CD14-positive monocyte (primary cell): ENCODE results near the gene INPP5J. TPM values are rescaled to one million over a fixed set of nuclear protein-coding genes. Genes with fewer than 3 reads are reported as not detected.

Source experiments
- DNase-seq, 3 donors: peaks; one replicate each; pipeline ENCODE4 v3.0.0-alpha.2; 2011 to 2022
- H2AFZ ChIP-seq: 2 replicates; pipeline ENCODE4 v1.6.0; 2012; ENCODE audit warnings: mild to moderate bottlenecking, low read depth, low read length, inconsistent platforms; ENCODE audit not compliant: insufficient read depth, poor library complexity, severe bottlenecking
- H3K27ac ChIP-seq, 2 donors: 1 replicate in 1 of 2; 2 replicates in 1 of 2; pipeline ENCODE4 v1.5.1; 2012 to 2013; ENCODE audit warnings: low read length in 2 of 2, control low read depth in 1 of 2, inconsistent platforms in 1 of 2, low read depth in 1 of 2, mild to moderate bottlenecking in 1 of 2
- H3K27me3 ChIP-seq, 2 donors: one replicate each; pipeline versions ENCODE4 v1.6.0 to v1.6.1; 2011 to 2013; ENCODE audit warnings: low read length in 2 of 2; ENCODE audit not compliant: control insufficient read depth in 2 of 2, insufficient read depth in 2 of 2
- H3K36me3 ChIP-seq, 2 donors: replicated peaks in 1 of 2; 1 replicate in 1 of 2; 2 replicates in 1 of 2; pipeline versions ENCODE4 v1.5.1 to v1.6.1; 2012 to 2013; ENCODE audit warnings: low read length in 2 of 2, control low read depth in 1 of 2, inconsistent platforms in 1 of 2, mild to moderate bottlenecking in 1 of 2; ENCODE audit not compliant: insufficient read depth in 2 of 2, control insufficient read depth in 1 of 2
- H3K4me1 ChIP-seq, 2 donors: 1 replicate in 1 of 2; 2 replicates in 1 of 2; pipeline versions ENCODE4 v1.5.1 to v1.6.1; 2012 to 2013; ENCODE audit warnings: low read length in 2 of 2, control low read depth in 1 of 2, inconsistent platforms in 1 of 2, mild to moderate bottlenecking in 1 of 2, moderate library complexity in 1 of 2; ENCODE audit not compliant: insufficient read depth in 2 of 2, control insufficient read depth in 1 of 2
- H3K4me2 ChIP-seq: replicated peaks from 2 replicates; pipeline ENCODE3; 2012; ENCODE audit warnings: low read length, moderate library complexity, mild to moderate bottlenecking; ENCODE audit not compliant: poor library complexity, severe bottlenecking; ENCODE audit errors: extremely low read depth
- H3K4me3 ChIP-seq, 3 experiments: fragments of 200-600 bp in 1 of 3; sonication (generic) in 1 of 3; replicated peaks in 1 of 3; 1 replicate in 2 of 3; 2 replicates in 1 of 3; pipeline ENCODE4 v1.5.1; 2011 to 2013; ENCODE audit warnings: low read length in 3 of 3, mild to moderate bottlenecking in 3 of 3, control low read depth in 2 of 3, low read depth in 2 of 3, inconsistent platforms in 1 of 3, moderate library complexity in 1 of 3
- H3K79me2 ChIP-seq: 2 replicates; pipeline ENCODE4 v1.6.0; 2012; ENCODE audit warnings: mild to moderate bottlenecking, control low read depth, inconsistent platforms, low read length, moderate library complexity; ENCODE audit not compliant: insufficient read depth
- H3K9ac ChIP-seq: 2 replicates; pipeline ENCODE4 v1.6.0; 2017; ENCODE audit warnings: low read length, mild to moderate bottlenecking; ENCODE audit not compliant: insufficient read depth, poor library complexity, severe bottlenecking
- H3K9me3 ChIP-seq, 2 donors: replicated peaks in 1 of 2; 1 replicate in 1 of 2; 2 replicates in 1 of 2; pipeline versions ENCODE4 v1.5.1 to v1.6.1; 2012 to 2013; ENCODE audit warnings: low read length in 2 of 2, control low read depth in 1 of 2; ENCODE audit not compliant: control insufficient read depth in 1 of 2, insufficient read depth in 1 of 2
- H4K20me1 ChIP-seq: 2 replicates; pipeline ENCODE4 v1.6.0; 2012; ENCODE audit warnings: mild to moderate bottlenecking, low read length, control low read depth, moderate library complexity; ENCODE audit not compliant: insufficient read depth
- H3K27ac Mint-ChIP-seq, 7 donors: one replicate each; pipeline ENCODE4 v1.8.0; 2020; ENCODE audit warnings: mild to moderate bottlenecking in 7 of 7, mixed read lengths in 7 of 7, moderate library complexity in 6 of 7, inconsistent platforms in 2 of 7
- H3K27me3 Mint-ChIP-seq, 3 donors: one replicate each; pipeline ENCODE4 v1.8.0; 2021 to 2022; ENCODE audit warnings: low read depth in 3 of 3, mild to moderate bottlenecking in 3 of 3, mixed read lengths in 3 of 3, moderate library complexity in 3 of 3, inconsistent platforms in 1 of 3
- H3K36me3 Mint-ChIP-seq, 2 donors: one replicate each; pipeline ENCODE4 v1.8.0; 2020; ENCODE audit warnings: mixed read lengths in 2 of 2, inconsistent platforms in 1 of 2, mild to moderate bottlenecking in 1 of 2
- H3K4me1 Mint-ChIP-seq: one replicate; pipeline ENCODE4 v1.8.0; 2020; ENCODE audit warnings: mild to moderate bottlenecking, mixed read lengths
- H3K4me3 Mint-ChIP-seq, 2 donors: one replicate each; pipeline ENCODE4 v1.8.0; 2020; ENCODE audit warnings: mild to moderate bottlenecking in 2 of 2, mixed read lengths in 2 of 2, moderate library complexity in 1 of 2
- H3K9me3 Mint-ChIP-seq, 7 donors: one replicate each; pipeline ENCODE4 v1.8.0; 2020 to 2022; ENCODE audit warnings: mixed read lengths in 7 of 7, mild to moderate bottlenecking in 6 of 7, moderate library complexity in 6 of 7, inconsistent platforms in 2 of 7
- CTCF ChIP-seq: fragments of 200-600 bp; IDR thresholded peaks from one replicate; pipeline ENCODE4 v1.8.0; 2022; ENCODE audit warnings: antibody characterized with exemption, mild to moderate bottlenecking
- WGBS: methylation state at CpG from one replicate; pipeline ENCODE4 v1.1.5; 2013; ENCODE audit warnings: missing lambda C conversion rate; ENCODE audit not compliant: insufficient coverage; 5-methylcytosine and 5-hydroxymethylcytosine counted together
- intact Hi-C, 2 donors: fragments of 100-400 bp; cut with micrococcal nuclease; formaldehyde crosslinking; loops; one replicate each; pipeline versions ENCODE4 v1.15.0 to v1.15.1; 2023
- polyA plus RNA-seq, 3 donors: library from polyadenylated mRNA; depleted of rRNA in 1 of 3; unstranded in 2 of 3; stranded (reverse) in 1 of 3; fragments of 300-500 nt in 2 of 3; fragments of >200 nt in 1 of 3; fragmentation: Illumina TruSeq in 2 of 3; gene quantifications; 1 replicate in 2 of 3; 2 replicates in 1 of 3; pipeline ENCODE4 v1.2.3, GENCODE V29; 2012 to 2021

Gene INPP5J
- polyA plus RNA-seq, 3 donors, result 0.03 TPM; not detected in 2

DNA sequence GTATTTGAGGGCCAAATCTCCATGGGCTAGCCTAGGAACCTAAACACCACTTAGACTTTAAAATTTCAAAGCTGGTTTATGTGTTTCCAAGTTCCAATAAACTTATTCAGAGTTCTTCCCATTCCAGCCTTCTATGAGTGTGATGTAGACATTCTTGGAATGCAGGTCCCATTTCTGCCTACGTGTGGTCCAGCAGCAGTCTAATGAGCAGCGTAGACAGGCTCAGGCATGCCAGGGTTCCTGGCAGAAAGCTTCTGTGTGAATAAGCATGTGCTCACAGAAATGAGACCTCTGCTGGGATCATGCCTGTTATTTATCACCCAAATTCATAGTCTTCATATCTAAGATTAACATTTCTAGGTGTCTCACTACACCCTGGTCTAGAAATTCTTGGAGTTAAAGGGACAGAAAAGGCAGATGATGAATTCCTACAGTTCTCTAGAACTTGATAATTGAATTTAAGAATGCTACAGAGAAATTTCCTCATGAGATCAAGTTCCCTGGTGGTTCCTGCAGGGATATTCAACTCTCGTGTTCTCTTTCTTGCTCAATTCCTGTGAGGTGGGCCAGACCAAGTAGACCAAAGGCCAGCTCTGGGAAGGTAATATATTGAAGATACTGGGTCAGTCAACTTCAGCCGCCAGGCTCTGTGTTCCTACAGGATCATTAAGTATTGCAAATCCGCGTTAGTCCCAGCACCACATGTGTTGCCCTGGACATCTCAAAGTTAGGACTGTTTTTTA lies 54.8 kb downstream of the INPP5J start:
- Histone ChIP-seq H3K4me2 (no peak overlapping the region), H3K27ac (no peak overlapping the region), H3K9ac (no peak overlapping the region), H3K27me3 (no peaks in the 10 kb centered on the region), H3K4me1 (peaks cover 4 to 7% of the 10 kb centered on the region in 2 donors), H4K20me1 (peaks cover 64% of the 10 kb centered on the region), H2AFZ (no peak overlapping the region), H3K79me2 (peaks cover 74% of the 10 kb centered on the region), H3K4me3 (no peak overlapping the region), H3K36me3 (peaks cover 25 to 50% of the 10 kb centered on the region in 2 donors), H3K9me3 (no peaks in the 10 kb centered on the region)
- intact Hi-C loops, result no loop called here
- TF ChIP-seq CTCF, result no peak
- Mint-ChIP-seq H3K4me3 (no peak overlapping the region), H3K4me1 (peaks cover 12% of the 10 kb centered on the region), H3K36me3 (peaks cover 31 to 70% of the 10 kb centered on the region in 2 donors), H3K27me3 (no peaks in the 10 kb centered on the region), H3K9me3 (peaks cover 0 to 2% (median 0%) of the 10 kb centered on the region in 7 donors), H3K27ac (peak overlapping the region in 1 of 7 donors; percentile 42)
- 93% methylated on average over 6 of the region's 6 CpGs for WGBS
- DNase-seq, result no peak

GRCh38 chr22:31178859-31179258 lies 56.1 kb downstream of the INPP5J start:
- intact Hi-C loops, result no loop called here
- no peak for DNase-seq
- H3K4me1 ChIP-seq, result no peaks in the 10 kb centered on the region
- Mint-ChIP-seq H3K27me3 (no peaks in the 10 kb centered on the region), H3K27ac (peak overlapping the region in 1 of 7 donors; percentile 61), H3K9me3 (peaks cover 0 to 2% (median 0%) of the 10 kb centered on the region in 7 donors), H3K4me1 (peaks cover under 1% of the 10 kb centered on the region), H3K36me3 (peaks cover 29 to 74% of the 10 kb centered on the region in 2 donors), H3K4me3 (no peak overlapping the region)
- H3K9me3 ChIP-seq, result no peaks in the 10 kb centered on the region
- WGBS, result 100% methylated on average over 2 of the region's 2 CpGs
- H3K4me2 ChIP-seq, result no peak overlapping the region
- H3K36me3 ChIP-seq, result peaks cover 27 to 50% of the 10 kb centered on the region in 2 donors
- H3K4me3 ChIP-seq, result no peak overlapping the region
- H3K27me3 ChIP-seq, result no peaks in the 10 kb centered on the region
- no peak for TF ChIP-seq CTCF
- H4K20me1 ChIP-seq, result peaks cover 62% of the 10 kb centered on the region
- H2AFZ ChIP-seq, result no peak overlapping the region
- no peak overlapping the region for H3K27ac ChIP-seq
- H3K9ac ChIP-seq, result no peak overlapping the region
- H3K79me2 ChIP-seq, result peaks cover 61% of the 10 kb centered on the region
